Peyer's patch (tissue), 4 donors: ENCODE measurements around the gene GLTP. TPM values are rescaled to one million over a fixed set of nuclear protein-coding genes. Genes with fewer than 3 reads are reported as not detected.

Experiments used
- DNase-seq, 3 donors: peaks; one replicate each; pipeline ENCODE4 v3.0.0-alpha.2; 2017 to 2019
- H3K27ac ChIP-seq, 4 donors: fragments of 200-600 bp; sonication (generic); one replicate each; pipeline ENCODE4 v1.5.1; 2016 to 2019
- H3K27me3 ChIP-seq, 2 donors: fragments of 200-600 bp; sonication (generic); one replicate each; pipeline ENCODE4 v1.5.1; 2019
- H3K36me3 ChIP-seq, 3 donors: fragments of 200-600 bp; sonication (generic); one replicate each; pipeline ENCODE4 v1.5.1; 2016 to 2019
- H3K4me1 ChIP-seq, 4 donors: fragments of 200-600 bp; sonication (generic); one replicate each; pipeline ENCODE4 v1.5.1; 2016 to 2019
- H3K4me3 ChIP-seq, 4 donors: fragments of 200-600 bp; sonication (generic); 1 replicate in 3 of 4; 2 replicates in 1 of 4; pipeline ENCODE4 v1.5.1; 2016 to 2019; ENCODE audit warnings: mild to moderate bottlenecking in 1 of 4
- H3K9me3 ChIP-seq, 4 donors: fragments of 200-600 bp; sonication (generic); one replicate each; pipeline ENCODE4 v1.5.1; 2016 to 2019; ENCODE audit warnings: mild to moderate bottlenecking in 1 of 4
- CTCF ChIP-seq, 6 experiments: fragments of 450-650 bp in 4 of 6; fragments of 200-600 bp in 2 of 6; sonication (generic) in 1 of 6; IDR thresholded peaks; one replicate each; pipeline ENCODE4 v1.5.1; 2017 to 2019; ENCODE audit warnings: antibody characterized with exemption in 6 of 6, mild to moderate bottlenecking in 3 of 6, moderate library complexity in 1 of 6
- POLR2A ChIP-seq, 2 donors: fragments of 450-650 bp; IDR thresholded peaks; one replicate each; pipeline ENCODE4 v1.5.1; 2017; ENCODE audit warnings: antibody characterized with exemption in 2 of 2, mild to moderate bottlenecking in 2 of 2, moderate library complexity in 2 of 2
- total RNA-seq, 4 donors: library from RNA; depleted of rRNA; stranded (reverse); fragments of >200 nt; gene quantifications; one replicate each; pipeline ENCODE4 v1.1.0, GENCODE V29; 2016

GLTP gene
- total RNA-seq, 4 donors from 2014 or later = 27.2 to 149 (median 141) TPM

DNA sequence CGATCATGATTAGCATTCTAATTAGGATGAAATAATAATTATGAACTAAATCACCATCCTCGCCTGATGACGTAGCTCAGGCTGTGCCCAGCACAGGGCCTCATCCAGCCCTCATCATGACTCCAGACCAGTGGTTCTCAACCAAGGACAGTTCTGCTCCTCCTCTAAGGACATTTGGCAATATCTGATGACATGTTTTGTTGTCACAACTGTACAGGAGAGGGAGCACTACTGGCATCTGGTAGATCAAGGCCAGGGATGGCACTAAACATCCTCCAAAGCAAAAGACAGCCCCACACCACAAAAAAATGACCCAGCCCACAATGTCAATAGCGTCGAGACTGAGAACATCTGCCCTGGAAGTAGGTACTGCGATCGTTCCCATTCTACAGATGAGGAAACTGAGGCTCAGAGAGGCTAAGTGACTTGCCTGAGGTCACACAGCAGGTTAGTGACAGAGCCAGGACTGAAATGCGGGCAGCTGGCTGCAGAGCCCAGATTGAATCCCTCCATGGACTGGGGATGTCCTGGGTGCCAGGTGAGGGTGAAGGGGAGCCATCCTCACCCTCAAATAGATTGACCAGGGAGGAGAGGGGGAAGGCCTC lies 62.6 kb downstream of the GLTP start:
- no peak for TF ChIP-seq POLR2A (IDR thresholded peaks at IDR 0.05)
- no peak for TF ChIP-seq CTCF (IDR thresholded peaks at IDR 0.05)
- Histone ChIP-seq H3K4me3 (no peak overlapping the region), H3K9me3 (no peaks in the 10 kb centered on the region), H3K36me3 (no peaks in the 10 kb centered on the region), H3K27me3 (no peaks in the 10 kb centered on the region), H3K4me1 (no peaks in the 10 kb centered on the region), H3K27ac (no peak overlapping the region)
- DNase-seq = no peak

GRCh38 chr12:109816870-109817269 lies 63.5 kb downstream of the GLTP start:
- DNase-seq = no peak
- H3K4me3 ChIP-seq = no peak overlapping the region
- H3K4me1 ChIP-seq = no peaks in the 10 kb centered on the region
- H3K27me3 ChIP-seq = no peaks in the 10 kb centered on the region
- TF ChIP-seq CTCF (IDR thresholded peaks at IDR 0.05) (no peak), POLR2A (IDR thresholded peaks at IDR 0.05) (no peak)
- no peaks in the 10 kb centered on the region for H3K36me3 ChIP-seq
- no peaks in the 10 kb centered on the region for H3K9me3 ChIP-seq
- no peak overlapping the region for H3K27ac ChIP-seq

GRCh38 chr12:109815757-109816617 lies 64.4 kb downstream of the GLTP start:
- Histone ChIP-seq H3K4me1 (no peaks in the 10 kb centered on the region), H3K36me3 (no peaks in the 10 kb centered on the region), H3K4me3 (no peak overlapping the region), H3K27ac (no peak overlapping the region), H3K27me3 (no peaks in the 10 kb centered on the region), H3K9me3 (no peaks in the 10 kb centered on the region)
- no peak for DNase-seq
- TF ChIP-seq CTCF (IDR thresholded peaks at IDR 0.05) (no peak), POLR2A (IDR thresholded peaks at IDR 0.05) (no peak)

GRCh38 chr12:109815225-109815624 lies 65.1 kb downstream of the GLTP start:
- H3K36me3 ChIP-seq = no peaks in the 10 kb centered on the region
- TF ChIP-seq POLR2A (IDR thresholded peaks at IDR 0.05) (no peak), CTCF (IDR thresholded peaks at IDR 0.05) (no peak)
- H3K4me3 ChIP-seq = no peak overlapping the region
- no peak for DNase-seq
- H3K27me3 ChIP-seq = no peaks in the 10 kb centered on the region
- H3K27ac ChIP-seq = no peak overlapping the region
- H3K9me3 ChIP-seq = no peaks in the 10 kb centered on the region
- no peaks in the 10 kb centered on the region for H3K4me1 ChIP-seq

GRCh38 chr12:109814600-109815150 lies 65.7 kb downstream of the GLTP start:
- DNase-seq = no peak
- Histone ChIP-seq H3K4me1 (no peaks in the 10 kb centered on the region), H3K36me3 (no peaks in the 10 kb centered on the region), H3K27me3 (no peaks in the 10 kb centered on the region), H3K27ac (no peak overlapping the region), H3K4me3 (no peak overlapping the region), H3K9me3 (no peaks in the 10 kb centered on the region)
- TF ChIP-seq POLR2A (IDR thresholded peaks at IDR 0.05) (no peak), CTCF (IDR thresholded peaks at IDR 0.05) (no peak)
